H9 (cell line): ENCODE data around the gene SNRNP25. TPM values are rescaled to one million over a fixed set of nuclear protein-coding genes. Genes with fewer than 3 reads are reported as not detected.

Experiments used
- DNase-seq: peaks from one replicate; pipeline ENCODE4 v3.0.0-alpha.2; 2017
- H2AFZ ChIP-seq: one replicate; pipeline ENCODE4 v1.6.1; 2013; ENCODE audit warnings: mild to moderate bottlenecking, low read length, control low read depth, moderate library complexity
- H2AK5ac ChIP-seq: 2 replicates; pipeline ENCODE4 v1.6.1; 2013; ENCODE audit warnings: low read length, control low read depth, mixed read lengths; ENCODE audit not compliant: insufficient read length
- H2BK120ac ChIP-seq: one replicate; pipeline ENCODE4 v1.6.1; 2013; ENCODE audit warnings: low read depth, mild to moderate bottlenecking, low read length, control low read depth, inconsistent platforms; ENCODE audit not compliant: poor library complexity, severe bottlenecking
- H2BK12ac ChIP-seq: 2 replicates; pipeline ENCODE4 v1.6.1; 2013; ENCODE audit warnings: low read length, control low read depth, mixed read lengths, low read depth; ENCODE audit not compliant: insufficient read length
- H2BK15ac ChIP-seq: 2 replicates; pipeline ENCODE4 v1.6.1; 2013; ENCODE audit warnings: low read depth, low read length, control low read depth
- H2BK20ac ChIP-seq: one replicate; pipeline ENCODE4 v1.6.1; 2013; ENCODE audit warnings: low read depth, mild to moderate bottlenecking, low read length, control low read depth, inconsistent platforms; ENCODE audit not compliant: poor library complexity, severe bottlenecking
- H2BK5ac ChIP-seq: 2 replicates; pipeline ENCODE4 v1.6.1; 2013; ENCODE audit warnings: low read length, control low read depth, mixed read lengths; ENCODE audit not compliant: insufficient read length
- H3K14ac ChIP-seq: 2 replicates; pipeline ENCODE4 v1.6.1; 2013; ENCODE audit warnings: low read length, control low read depth; ENCODE audit not compliant: insufficient read depth
- H3K18ac ChIP-seq: 2 replicates; pipeline ENCODE4 v1.6.1; 2013; ENCODE audit warnings: low read depth, mild to moderate bottlenecking, mixed read lengths, low read length, control low read depth; ENCODE audit not compliant: insufficient read length
- H3K23ac ChIP-seq: 2 replicates; pipeline ENCODE4 v1.6.1; 2013; ENCODE audit warnings: low read length, control low read depth, mixed read lengths, low read depth; ENCODE audit not compliant: insufficient read length
- H3K23me2 ChIP-seq: 2 replicates; pipeline ENCODE4 v1.6.1; 2013; ENCODE audit warnings: low read depth, mild to moderate bottlenecking, mixed read lengths, low read length, control low read depth; ENCODE audit not compliant: insufficient read length, poor library complexity, severe bottlenecking
- H3K27ac ChIP-seq: 2 replicates; pipeline ENCODE4 v1.5.1; 2013; ENCODE audit warnings: low read length, control low read depth, mixed read lengths, low read depth; ENCODE audit not compliant: insufficient read length
- H3K27me3 ChIP-seq: 2 replicates; pipeline ENCODE4 v1.6.1; 2013; ENCODE audit warnings: low read length, control low read depth, inconsistent platforms; ENCODE audit not compliant: insufficient read depth
- H3K4ac ChIP-seq: 2 replicates; pipeline ENCODE4 v1.6.1; 2013; ENCODE audit warnings: low read depth, mild to moderate bottlenecking, control low read depth, inconsistent platforms, low read length, moderate library complexity
- H3K4me1 ChIP-seq: 2 replicates; pipeline ENCODE4 v1.6.1; 2013; ENCODE audit warnings: low read length, control low read depth, inconsistent platforms; ENCODE audit not compliant: insufficient read depth
- H3K4me2 ChIP-seq: 2 replicates; pipeline ENCODE4 v1.6.1; 2013; ENCODE audit warnings: low read length, control low read depth, mixed read lengths; ENCODE audit not compliant: insufficient read length, insufficient read depth
- H3K56ac ChIP-seq: 2 replicates; pipeline ENCODE4 v1.6.1; 2013; ENCODE audit warnings: low read depth, mild to moderate bottlenecking, mixed read lengths, low read length, control low read depth; ENCODE audit not compliant: insufficient read length
- H3K79me1 ChIP-seq: 2 replicates; pipeline ENCODE4 v1.6.1; 2013; ENCODE audit warnings: low read depth, mild to moderate bottlenecking, moderate library complexity, low read length, control low read depth, inconsistent platforms; ENCODE audit not compliant: insufficient read depth, poor library complexity, severe bottlenecking
- H3K79me2 ChIP-seq: 2 replicates; pipeline ENCODE4 v1.6.1; 2013; ENCODE audit warnings: low read length, control low read depth, inconsistent platforms; ENCODE audit not compliant: insufficient read depth
- H3K9ac ChIP-seq: 2 replicates; pipeline ENCODE4 v1.6.1; 2013; ENCODE audit warnings: low read length, control low read depth, mixed read lengths; ENCODE audit not compliant: insufficient read length; ENCODE audit errors: extremely low read depth
- H3K9me3 ChIP-seq: one replicate; pipeline ENCODE4 v1.6.1; 2013; ENCODE audit warnings: low read depth, low read length, inconsistent platforms; ENCODE audit not compliant: control insufficient read depth
- H3T11ph ChIP-seq: one replicate; pipeline ENCODE4 v1.6.1; 2013; ENCODE audit warnings: mild to moderate bottlenecking, low read length, control low read depth, inconsistent platforms
- H4K20me1 ChIP-seq: one replicate; pipeline ENCODE4 v1.6.1; 2013; ENCODE audit not compliant: control insufficient read depth, insufficient read length, insufficient read depth
- H4K5ac ChIP-seq: 2 replicates; pipeline ENCODE4 v1.6.1; 2013; ENCODE audit warnings: low read depth, mild to moderate bottlenecking, mixed read lengths, low read length, control low read depth; ENCODE audit not compliant: insufficient read length
- H4K8ac ChIP-seq: replicated peaks from 2 replicates; pipeline ENCODE4 v1.6.1; 2013; ENCODE audit warnings: low read length, control low read depth, mixed read lengths, low read depth; ENCODE audit not compliant: insufficient read length
- H4K91ac ChIP-seq: 2 replicates; pipeline ENCODE4 v1.6.1; 2013; ENCODE audit warnings: low read depth, mild to moderate bottlenecking, moderate library complexity, mixed read lengths, low read length, control low read depth; ENCODE audit not compliant: insufficient read length
- H3K27ac Mint-ChIP-seq, 3 experiments: 2 replicates in 2 of 3; 3 replicates in 1 of 3; pipeline ENCODE4 v1.8.0; 2020 to 2021; ENCODE audit warnings: mixed read lengths in 3 of 3, mild to moderate bottlenecking in 1 of 3, moderate library complexity in 1 of 3
- H3K27me3 Mint-ChIP-seq: 2 replicates; pipeline ENCODE4 v1.8.0; 2021; ENCODE audit warnings: low read depth, mild to moderate bottlenecking, moderate library complexity, mixed read lengths
- H3K36me3 Mint-ChIP-seq, 3 experiments: 2 replicates in 2 of 3; 3 replicates in 1 of 3; pipeline ENCODE4 v1.8.0; 2020 to 2021; ENCODE audit warnings: low read depth in 3 of 3, mixed read lengths in 3 of 3; ENCODE audit not compliant: insufficient read depth in 1 of 3
- H3K4me1 Mint-ChIP-seq, 2 experiments: 2 replicates each; pipeline ENCODE4 v1.8.0; 2020; ENCODE audit warnings: mixed read lengths in 2 of 2
- H3K4me3 Mint-ChIP-seq, 2 experiments: 2 replicates in 1 of 2; 3 replicates in 1 of 2; pipeline ENCODE4 v1.8.0; 2020 to 2021; ENCODE audit warnings: mild to moderate bottlenecking in 2 of 2, mixed read lengths in 2 of 2, moderate library complexity in 1 of 2
- H3K9me3 Mint-ChIP-seq, 2 experiments: 2 replicates in 1 of 2; 3 replicates in 1 of 2; pipeline ENCODE4 v1.8.0; 2020; ENCODE audit warnings: mild to moderate bottlenecking in 2 of 2, mixed read lengths in 2 of 2, moderate library complexity in 1 of 2
- CTCF ChIP-seq: fragments of 200-600 bp; sonication (generic); conservative IDR thresholded peaks from 3 replicates; pipeline ENCODE4 v1.8.0; 2021; ENCODE audit warnings: antibody characterized with exemption, mild to moderate bottlenecking
- WGBS: extraction: QIAGEN DNeasy Blood & Tissue Kit; methylation state at CpG from one replicate; pipeline ENCODE4 v1.1.7; 2013; ENCODE audit warnings: missing lambda C conversion rate, low lambda C conversion rate, mixed read lengths; ENCODE audit not compliant: insufficient read length; ENCODE audit errors: extremely low coverage; 5-methylcytosine and 5-hydroxymethylcytosine counted together
- total RNA-seq: library from RNA; stranded (reverse); gene quantifications from 2 replicates; pipeline ENCODE4 v1.2.1, GENCODE V29; 2021

The SNRNP25 gene
- total RNA-seq, 1 experiment from 2014 or later = 78.5 TPM

GRCh38 chr16:77807-78443, 24.3 kb downstream of the SNRNP25 start, which contains the start of gene MPG:
Gene MPG, plus strand, starts transcription at chr16:78225. Its CDS starts 85 bp downstream, at chr16:78310.
- Histone ChIP-seq H2BK20ac (no peak within 1 kb of the TSS), H2AFZ (no peak within 1 kb of the TSS), H3K79me1 (no peaks in the 10 kb centered on the region), H2BK15ac (no peak within 1 kb of the TSS), H3K27ac (no peak within 1 kb of the TSS), H3K9me3 (no peaks in the 10 kb centered on the region), H3K27me3 (no peaks in the 10 kb centered on the region), H2BK120ac (no peak within 1 kb of the TSS), H2AK5ac (no peak within 1 kb of the TSS), H3K56ac (no peak within 1 kb of the TSS), H3K23ac (no peak within 1 kb of the TSS), H3K14ac (peak within 1 kb of the TSS; percentile 56; the same call in 1 of the 2 replicates), H2BK12ac (no peak within 1 kb of the TSS), H3T11ph (no peak within 1 kb of the TSS), H4K8ac (no peak within 1 kb of the TSS), H4K91ac (no peak within 1 kb of the TSS), H4K5ac (no peak within 1 kb of the TSS), H3K23me2 (peaks cover 8% of the 10 kb centered on the region), H3K9ac (peak within 1 kb of the TSS; percentile 16), H3K79me2 (no peaks in the 10 kb centered on the region), H3K4me1 (peaks cover 5% of the 10 kb centered on the region; the same call in 1 of the 2 replicates), H3K4ac (no peak within 1 kb of the TSS), H4K20me1 (peaks cover 4% of the 10 kb centered on the region), H2BK5ac (no peak within 1 kb of the TSS), H3K18ac (no peak within 1 kb of the TSS), H3K4me2 (peak within 1 kb of the TSS; percentile 71)
- WGBS = no CpG with 5 or more reads among the region's 83 CpGs
- TF ChIP-seq CTCF = no peak
- H3K36me3 Mint-ChIP-seq = peaks cover 2 to 15% (median 14%) of the 10 kb centered on the region in 3 experiments
- H3K27me3 Mint-ChIP-seq = no peaks in the 10 kb centered on the region; the same call in none of the 2 replicates
- peak within 1 kb of the TSS in 1 of 3 experiments; percentile 79; a peak in 1 of 7 replicates for H3K27ac Mint-ChIP-seq
- H3K4me1 Mint-ChIP-seq = peaks cover 35 to 48% of the 10 kb centered on the region in 2 experiments
- peak within 1 kb of the TSS; percentile 78 to 89 for H3K4me3 Mint-ChIP-seq
- H3K9me3 Mint-ChIP-seq = no peaks in the 10 kb centered on the region
- DNase-seq = peak; percentile 79
